NCI-H1105 (cell line): ENCODE results near the gene CD53.

Source experiments
- DNase-seq: peaks from one replicate; lab custom pipeline; 2025; lab: John Stamatoyannopoulos, UW

Gene CD53

DNA sequence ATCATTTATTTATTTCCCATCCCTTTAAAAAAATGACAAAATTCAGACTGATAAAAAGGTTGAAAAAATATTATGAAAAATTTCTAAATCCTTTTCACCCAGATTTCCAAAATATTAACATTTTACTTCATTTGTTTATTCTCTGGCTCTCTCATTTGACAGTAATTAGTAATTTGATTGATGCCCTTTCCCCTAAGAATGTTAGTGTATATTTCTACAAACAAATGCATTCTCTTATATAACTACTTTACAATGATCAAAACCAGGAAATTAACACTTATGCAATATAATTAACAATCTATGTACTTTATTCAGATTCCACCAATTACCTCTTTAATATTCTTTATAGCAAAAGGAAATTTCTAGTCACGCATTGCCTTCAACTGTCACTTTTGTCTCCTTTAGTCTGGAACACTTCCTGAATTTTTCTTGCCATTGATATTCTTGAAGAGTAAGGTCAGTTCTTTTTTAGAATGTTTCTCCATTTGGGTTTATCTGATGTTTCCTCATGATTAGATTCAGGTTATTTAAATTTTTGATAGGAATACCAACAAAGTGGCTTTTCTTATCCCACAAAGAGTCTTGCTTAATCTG, 3.9 kb downstream of the CD53 start:
- no peak for DNase-seq

DNA sequence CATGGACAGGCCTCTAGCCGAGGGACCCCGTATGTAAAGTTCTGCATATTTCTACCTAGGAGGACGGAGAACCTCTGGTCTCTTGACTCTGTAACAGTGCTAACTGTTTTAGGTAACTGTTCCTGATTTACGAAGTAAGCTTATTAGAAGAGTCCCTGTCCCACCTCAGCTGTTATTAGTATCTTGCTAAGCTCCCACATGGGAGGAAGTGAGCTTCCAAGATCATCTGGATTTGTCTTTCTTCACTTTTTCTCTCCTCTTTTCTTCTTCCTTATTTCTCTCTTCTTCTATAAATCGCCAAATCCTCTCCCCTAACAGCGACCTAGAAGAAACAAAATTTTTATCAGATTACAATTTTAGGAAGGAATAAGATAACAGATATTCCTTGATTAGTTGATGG, 4.4 kb downstream of the CD53 start:
- DNase-seq, result no peak

DNA sequence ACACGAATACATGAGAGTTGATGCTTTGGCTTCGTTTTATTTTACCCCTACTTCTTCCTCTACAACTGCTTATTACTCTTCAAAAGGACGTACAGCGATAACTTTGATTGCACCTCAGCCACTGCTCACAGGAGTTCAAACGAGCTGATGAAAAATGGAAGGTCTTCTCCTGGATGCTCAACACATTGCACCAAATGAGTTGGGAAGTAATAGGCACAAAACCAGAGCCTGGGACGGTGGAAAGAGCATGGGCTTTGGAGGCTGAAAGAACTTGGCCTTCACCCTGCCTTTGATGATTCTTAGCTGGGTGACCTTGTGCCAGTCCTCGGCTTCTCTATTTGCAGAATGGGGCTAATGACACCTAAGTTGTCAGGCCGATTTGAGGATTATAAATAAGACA, 4.8 kb downstream of the CD53 start:
- DNase-seq, result no peak

DNA sequence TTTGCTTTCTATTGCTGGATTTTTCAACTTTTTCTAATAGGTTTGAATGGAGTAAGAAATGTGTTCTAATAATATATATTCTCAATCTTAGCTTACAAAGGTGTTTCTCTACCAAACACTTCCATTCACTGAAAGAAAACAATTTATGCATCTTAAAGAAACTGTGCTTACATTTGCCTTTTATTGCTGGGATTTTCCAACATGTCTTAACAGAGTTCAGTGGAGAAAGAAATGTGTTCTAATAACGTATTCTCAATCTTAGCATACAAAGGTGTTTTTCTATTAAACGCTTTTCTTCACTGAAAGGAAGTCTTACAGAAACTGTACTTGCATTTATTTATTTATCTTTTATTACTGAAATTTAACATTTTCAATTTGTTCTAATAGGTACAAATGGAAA, 5.6 kb downstream of the CD53 start:
- DNase-seq, result no peak

DNA sequence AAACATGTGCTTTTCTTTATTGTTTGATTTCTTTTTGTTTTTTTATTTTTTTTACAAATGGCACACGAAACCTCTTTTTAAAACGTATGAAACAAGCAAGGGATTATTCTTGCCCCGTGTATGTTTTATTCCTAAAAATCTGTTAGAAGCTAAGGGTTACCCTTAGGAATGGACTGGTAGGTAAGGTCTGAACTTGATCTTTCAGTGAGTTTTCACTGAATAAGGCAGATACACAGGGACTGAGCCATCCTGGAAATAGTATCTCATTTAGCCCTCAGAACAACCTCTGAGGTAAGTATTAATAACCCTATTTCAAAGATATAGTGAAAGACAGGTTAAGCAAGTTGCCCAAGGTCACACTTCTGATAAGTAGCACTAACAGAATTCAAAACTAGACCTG, 6.0 kb downstream of the CD53 start:
- no peak for DNase-seq

DNA sequence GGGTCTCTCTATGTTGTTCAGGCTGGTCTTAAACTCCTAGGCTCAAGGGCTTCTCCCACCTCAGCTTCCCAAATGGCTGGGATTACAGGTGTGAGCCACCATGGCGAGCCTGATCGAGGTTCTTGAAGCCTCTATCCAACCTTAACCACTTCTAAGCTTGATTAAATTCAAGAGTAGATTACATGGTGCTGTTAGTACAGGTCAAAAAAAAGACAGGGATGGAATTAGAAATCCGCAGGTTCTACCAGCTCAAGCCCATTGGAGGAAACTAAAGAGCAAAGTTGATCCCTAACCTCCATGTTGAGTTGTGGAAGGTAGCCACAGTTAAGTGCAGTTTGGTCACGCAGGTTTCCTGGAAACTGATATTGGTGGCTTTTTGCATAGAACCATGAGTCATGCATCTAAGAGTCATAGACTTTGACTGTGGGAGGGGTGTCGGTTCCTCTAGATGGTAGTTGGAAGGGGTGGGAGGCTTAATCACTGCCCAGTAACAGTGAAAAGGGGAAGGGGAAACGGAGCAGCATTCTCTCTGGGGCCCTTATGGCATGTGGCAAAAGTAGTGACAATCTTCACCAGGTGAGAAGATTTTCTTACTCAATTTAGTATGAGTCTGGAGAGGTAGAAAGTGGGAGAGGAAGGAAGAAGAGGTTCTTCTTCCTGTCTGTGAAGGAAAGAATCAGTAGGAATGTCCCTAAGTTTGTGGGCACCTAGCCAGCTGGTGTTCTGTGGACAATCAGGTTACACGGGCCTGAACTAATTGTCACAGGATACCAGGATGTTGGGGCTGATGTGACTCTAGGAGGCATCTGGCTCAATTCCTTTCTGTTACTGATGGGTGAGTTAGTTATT, 7.0 kb downstream of the CD53 start:
- DNase-seq, result no peak

DNA sequence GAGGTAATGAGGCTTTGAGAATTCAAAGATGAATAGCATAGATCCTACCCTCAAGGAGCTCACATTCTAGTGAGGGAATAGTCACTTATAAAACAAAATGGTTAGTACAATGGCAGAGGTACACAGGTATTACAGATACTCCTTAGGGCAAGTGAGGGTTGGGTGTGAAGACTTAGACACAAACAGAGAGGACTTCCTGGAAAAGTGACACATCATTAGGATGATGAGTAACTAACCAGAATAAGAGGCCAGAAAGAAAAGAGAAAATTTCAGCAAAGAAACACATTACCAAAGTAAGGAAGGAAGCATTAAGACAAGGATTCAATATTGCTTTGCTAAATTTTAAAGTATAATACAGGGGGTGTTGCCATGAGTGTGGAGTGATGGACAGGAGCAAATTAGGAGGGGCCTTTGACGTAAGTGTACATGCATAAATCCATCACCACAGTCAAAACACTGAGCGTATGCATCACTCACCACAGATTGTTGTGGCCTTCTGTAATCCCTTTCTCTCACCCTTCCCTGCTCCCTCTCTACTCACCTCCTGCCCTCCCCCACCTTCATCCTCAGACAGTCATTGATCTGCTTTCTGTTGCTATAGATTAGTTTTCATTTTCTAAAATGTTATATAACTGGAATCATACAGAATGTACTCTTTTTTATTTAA, 7.9 kb downstream of the CD53 start:
- no peak for DNase-seq

DNA sequence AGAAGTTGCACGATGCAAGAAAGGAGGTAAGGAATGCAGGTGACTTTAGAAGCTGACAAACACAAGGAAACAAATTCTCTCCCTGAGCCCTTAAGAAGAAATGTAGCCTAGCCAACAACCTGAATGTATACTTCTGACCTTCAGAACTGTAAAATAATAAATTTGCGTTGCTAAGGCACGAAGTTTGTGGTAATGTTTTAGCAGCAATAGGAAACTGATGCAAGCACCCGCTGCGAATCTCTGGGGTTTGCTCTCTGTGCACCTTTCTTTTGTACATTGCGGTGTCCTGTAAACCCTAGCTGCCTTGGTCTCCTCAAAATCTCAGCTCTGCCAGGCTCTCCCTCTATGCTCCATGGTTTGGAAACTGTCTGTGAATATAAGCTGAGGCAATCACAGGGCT, 15.1 kb downstream of the CD53 start:
- DNase-seq, result no peak

DNA sequence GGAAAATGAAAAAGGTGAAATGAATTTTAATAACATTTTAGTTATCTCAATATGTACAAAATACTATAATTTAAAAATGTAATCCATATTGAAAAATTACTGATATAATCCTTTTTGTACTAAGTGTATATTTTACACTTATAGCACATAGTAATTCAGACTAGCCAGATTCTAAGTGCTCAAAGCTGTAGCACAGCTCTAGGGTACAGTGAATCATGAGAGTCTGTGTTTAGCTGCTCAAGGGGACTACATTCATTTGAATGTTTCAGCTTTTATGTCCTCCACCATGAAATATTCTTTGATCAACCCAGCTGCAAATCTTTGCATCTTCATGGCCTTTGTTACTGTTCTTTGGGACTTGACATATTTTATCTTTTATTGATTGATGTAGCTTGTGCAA, 15.7 kb downstream of the CD53 start:
- no peak for DNase-seq

DNA sequence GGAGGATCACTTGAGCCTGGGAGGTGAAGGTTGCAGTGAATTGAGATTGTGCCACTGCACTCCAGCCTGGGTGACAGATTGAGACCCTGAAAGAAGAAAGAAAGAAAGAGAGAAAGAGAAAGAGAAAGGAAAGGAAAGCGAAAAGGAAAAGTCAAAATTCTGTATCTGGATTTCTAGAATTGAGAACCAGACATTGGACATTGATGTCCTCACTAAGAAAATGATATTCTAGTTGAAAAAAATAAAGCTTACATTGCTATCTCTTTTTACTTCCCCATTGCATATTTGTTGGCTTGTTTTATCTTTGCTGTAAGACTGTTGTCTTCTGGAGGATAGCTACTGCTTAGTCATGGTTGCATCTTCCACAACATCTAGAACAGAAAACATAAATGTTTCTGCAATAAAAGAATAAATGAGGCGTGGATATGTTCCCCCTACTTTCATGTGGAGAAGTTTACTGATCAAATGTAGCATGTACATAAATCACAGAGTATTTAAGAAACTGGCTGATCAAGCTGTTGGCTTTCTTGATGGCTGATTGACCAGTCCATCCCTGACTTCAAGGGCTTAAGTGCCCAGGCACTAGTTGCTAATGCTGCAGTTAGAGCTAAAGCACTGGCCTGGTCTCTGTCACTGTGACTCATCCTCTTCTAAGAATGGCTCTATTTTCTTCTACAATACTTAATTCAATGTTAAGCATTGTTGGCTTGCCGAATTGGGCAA, 17.7 kb downstream of the CD53 start:
- no peak for DNase-seq

DNA sequence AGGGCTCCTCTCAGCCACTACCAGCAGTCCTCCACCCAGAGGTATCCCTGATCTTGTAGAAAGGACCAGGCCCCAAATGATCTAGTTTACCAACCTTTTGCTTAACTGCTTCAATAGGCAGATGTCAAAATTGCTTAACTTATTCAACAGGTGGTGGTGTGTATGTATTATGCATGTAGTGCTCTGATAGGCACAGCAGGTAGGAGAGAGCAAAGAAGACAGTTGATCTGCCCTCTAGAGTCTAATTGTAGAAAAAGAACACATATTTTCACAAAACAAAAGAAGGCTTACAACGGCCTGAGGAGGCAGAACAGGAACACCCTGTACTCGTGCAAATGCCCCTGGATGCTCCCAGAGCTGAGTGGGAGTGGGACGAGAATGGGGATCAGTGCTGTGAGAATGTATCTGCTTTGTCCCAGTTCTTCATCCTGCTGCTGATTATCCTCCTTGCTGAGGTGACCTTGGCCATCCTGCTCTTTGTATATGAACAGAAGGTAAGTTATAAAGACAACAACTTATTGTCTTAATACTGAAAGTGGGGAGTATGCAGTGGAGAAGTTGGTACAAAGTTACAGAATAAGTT, 21.1 kb downstream of the CD53 start:
- no peak for DNase-seq

DNA sequence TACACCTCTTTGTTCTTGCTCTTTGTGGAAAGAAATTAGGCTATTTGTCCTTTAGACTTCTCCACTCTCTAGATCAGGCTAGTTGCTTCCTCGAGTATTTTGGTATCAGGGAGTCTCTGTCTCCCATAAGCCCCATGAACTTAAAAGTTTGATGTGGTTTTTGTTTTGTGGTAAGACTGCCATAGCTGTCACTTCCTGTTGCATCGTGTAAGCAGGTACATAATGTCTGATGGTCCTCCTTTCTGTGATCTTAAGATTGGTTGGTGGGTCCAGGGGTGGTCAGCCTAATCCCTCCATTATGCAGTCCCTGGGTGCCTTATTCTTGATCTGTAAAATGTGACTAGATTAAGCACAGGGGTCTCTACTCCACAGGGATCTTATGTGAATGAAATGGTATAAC, 23.1 kb downstream of the CD53 start:
- DNase-seq, result no peak

DNA sequence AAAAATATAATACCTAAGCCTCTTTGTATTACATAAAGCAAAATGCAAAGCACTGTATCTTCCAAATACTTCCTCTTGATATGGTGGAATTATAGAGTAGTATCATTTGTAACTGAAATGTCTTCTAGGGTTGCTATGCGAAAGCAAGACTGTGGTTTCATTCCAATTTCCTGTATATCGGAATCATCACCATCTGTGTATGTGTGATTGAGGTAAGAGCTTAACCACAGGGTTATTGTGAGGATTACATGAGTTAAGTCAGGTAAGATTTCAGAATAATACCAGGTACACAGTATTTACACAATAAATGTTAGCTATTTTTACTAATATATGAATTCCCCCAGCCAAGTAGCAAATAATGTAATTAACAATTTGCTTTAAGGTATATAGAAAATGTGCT, 24.7 kb downstream of the CD53 start:
- DNase-seq, result no peak

DNA sequence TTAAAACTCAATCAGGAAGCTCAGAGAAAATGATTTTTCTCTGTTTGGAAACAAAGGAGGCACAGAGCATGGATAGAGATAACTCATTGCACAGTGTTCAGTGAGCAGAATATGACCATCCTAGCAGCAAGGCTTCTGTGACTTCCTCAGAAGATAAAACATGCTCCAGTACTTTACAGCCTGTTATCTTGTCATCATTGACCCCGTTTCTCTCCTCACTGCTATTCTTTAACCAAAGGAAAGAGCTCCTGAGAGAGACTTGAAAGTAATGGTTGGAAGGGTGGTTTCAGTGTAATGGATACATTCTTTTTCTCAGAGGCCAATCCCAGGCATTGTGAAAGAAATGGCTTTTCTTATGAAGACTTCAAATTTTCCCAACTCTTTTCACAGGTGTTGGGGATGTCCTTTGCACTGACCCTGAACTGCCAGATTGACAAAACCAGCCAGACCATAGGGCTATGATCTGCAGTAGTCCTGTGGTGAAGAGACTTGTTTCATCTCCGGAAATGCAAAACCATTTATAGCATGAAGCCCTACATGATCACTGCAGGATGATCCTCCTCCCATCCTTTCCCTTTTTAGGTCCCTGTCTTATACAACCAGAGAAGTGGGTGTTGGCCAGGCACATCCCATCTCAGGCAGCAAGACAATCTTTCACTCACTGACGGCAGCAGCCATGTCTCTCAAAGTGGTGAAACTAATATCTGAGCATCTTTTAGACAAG, 25.9 kb downstream of the CD53 start:
- DNase-seq, result no peak

DNA sequence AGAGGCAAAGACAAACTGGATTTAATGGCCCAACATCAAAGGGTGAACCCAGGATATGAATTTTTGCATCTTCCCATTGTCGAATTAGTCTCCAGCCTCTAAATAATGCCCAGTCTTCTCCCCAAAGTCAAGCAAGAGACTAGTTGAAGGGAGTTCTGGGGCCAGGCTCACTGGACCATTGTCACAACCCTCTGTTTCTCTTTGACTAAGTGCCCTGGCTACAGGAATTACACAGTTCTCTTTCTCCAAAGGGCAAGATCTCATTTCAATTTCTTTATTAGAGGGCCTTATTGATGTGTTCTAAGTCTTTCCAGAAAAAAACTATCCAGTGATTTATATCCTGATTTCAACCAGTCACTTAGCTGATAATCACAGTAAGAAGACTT, 26.5 kb downstream of the CD53 start:
- DNase-seq, result no peak

DNA sequence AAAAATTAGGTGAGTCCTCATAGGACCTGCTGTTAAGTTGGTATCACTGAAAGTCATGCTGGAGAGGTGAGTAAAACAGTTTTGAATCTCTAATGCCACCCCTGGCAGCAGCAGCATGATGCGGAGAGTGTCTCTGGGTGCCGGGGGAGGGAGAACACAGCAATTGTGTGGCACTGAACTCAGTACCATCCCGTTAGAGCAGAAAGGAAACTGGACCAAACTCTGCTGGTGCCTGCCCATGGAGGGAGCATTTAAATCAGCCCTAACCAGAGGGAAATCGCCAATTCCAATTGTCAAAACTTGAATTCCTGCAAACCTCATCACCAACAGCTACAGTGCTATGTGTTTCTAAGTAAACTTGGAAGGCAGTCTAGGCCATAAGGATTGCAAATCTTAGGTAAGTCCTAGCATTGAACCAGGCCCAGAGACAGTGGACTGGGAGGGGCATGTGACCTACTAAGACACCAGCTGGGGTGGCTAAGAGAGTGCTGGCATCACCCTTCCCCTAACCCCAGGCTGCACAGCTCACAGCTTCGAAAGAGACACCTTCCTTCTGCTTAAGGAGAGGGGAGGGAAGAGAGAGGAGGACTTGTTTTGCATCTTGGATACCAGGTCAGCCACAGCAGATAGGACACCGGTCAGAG, 30.0 kb downstream of the CD53 start:
- DNase-seq, result no peak

DNA sequence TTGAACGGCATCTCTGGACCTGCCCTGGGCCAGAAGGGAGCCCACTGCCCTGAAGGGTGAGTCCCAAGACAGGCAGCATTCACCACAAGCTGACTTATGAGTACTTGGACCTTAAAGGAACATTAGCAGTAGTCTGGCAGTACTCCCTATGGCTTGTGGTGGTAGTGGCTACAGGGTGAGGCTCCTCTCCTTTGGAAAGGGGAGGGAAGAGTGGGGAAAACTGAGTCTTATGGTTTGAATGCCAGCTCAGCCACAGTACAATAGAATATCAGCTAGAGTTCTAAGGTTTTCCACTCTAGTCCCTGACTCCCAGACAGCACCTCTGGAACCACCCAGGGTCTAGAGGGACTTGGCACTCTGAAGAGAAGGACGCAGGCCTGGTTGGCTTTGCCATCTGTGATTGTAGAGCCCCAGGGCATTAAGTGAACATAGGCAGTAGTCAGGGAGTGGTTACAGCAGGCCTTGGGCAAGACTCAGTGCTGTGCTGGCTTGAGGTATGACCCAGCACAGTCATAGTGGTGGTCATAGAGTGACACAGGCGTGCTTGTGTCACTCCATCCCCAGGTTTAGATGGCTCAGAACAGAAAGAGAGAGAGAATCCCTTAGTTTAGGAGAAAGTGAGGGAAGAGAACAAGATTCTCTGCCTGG, 31.0 kb downstream of the CD53 start:
- no peak for DNase-seq

DNA sequence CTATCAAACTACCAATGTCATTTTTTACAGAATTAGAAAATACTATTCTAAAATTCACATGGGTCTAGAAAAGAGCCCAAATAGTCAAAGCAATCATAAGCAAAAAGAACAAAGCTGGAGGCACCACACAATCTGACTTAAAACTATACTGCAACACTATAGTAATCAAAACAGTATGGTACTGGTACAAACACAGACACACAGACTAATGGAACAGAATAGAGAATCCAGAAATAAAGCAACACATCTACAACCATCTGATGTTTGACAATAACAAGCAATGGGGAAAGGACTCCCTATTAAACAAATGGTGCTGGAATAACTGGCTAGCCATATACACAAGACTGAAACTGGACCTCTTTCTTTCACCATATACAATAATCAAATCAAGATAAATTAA, 39.8 kb downstream of the CD53 start:
- DNase-seq, result no peak

DNA sequence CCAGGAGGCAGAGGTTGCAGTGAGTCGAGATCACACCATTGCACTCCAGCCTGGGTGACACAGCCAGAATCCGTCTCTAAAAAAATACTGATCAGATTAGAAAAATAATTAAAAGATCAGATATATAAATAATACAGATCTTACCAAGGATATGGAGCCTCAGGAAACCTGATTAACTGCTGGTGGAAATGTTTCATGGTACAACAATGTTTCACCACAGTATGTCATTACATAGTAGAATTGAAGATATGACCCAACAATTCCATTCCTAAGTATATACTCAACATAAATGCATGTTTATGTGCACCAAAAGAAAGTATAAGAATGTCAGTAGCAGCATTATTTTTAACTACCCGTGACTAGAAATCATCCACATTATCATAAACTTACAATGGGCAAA, 41.7 kb downstream of the CD53 start:
- DNase-seq, result no peak

DNA sequence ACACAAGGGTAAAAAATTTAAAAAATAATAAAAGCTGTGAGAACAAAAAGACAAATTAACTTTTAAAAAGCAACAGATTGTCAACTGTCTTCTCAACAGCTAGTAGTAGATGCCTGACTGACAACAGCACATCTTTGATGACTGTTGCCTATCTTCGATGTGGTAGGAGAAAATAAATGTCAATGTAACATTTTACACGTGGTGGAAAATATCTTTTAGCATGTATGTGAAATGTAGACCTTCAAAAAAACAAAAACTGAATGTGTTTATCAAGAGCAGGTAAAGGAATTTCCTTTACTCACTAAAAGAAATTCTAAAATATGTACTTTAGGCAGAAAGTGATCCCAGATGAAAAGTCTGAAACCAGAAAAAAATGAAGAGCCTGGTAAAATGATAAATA, 42.9 kb downstream of the CD53 start:
- DNase-seq, result no peak

DNA sequence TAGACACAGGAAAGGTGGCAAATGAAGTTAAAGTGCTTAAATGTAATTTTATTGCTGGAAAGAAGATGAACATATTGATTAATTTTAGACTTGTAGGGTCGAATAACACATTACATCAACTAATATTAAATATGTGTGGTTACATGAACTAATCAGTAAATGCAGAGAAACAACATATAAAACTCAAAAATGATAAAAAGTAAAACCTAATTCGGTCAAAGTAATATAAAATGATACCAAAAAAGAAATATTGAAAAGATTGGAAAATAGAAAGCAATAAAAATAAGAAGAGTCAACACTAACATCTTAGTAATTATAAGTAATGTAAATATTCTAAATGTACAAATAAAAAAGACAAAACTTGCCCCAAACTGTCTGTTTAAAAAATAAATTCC, 43.3 kb downstream of the CD53 start:
- DNase-seq, result no peak
